ENCODE measurements around the gene ZNF783. TPM values are rescaled to one million over a fixed set of nuclear protein-coding genes. Genes with fewer than 3 reads are reported as not detected.
"Not testable (repeated sequence)": the region's sequence is repeated elsewhere in the genome, so short reads cannot be mapped to it uniquely, and the experiment has no call there.

Gene ZNF783
- total and polyA plus RNA-seq, 7 donors, result 1.2 to 15.2 (median 9.4) TPM

- no peaks in the 10 kb centered on the region for H3K27me3 ChIP-seq
- peaks cover 0 to 3% (median 2%) of the 10 kb centered on the region in 4 donors for H3K36me3 ChIP-seq
- H3K9me3 ChIP-seq, result no peaks in the 10 kb centered on the region
- H3K4me1 ChIP-seq, result peaks cover 0 to 15% (median 11%) of the 10 kb centered on the region in 4 donors
- no peak overlapping the region for H3K27ac ChIP-seq
- DNase-seq, result no peak
- WGBS, 2 donors, result 72 to 74% methylated on average over 5 of the region's 5 CpGs
- no peak for TF ChIP-seq POLR2A (IDR thresholded peaks at IDR 0.05)
- no peak for TF ChIP-seq EP300 (IDR thresholded peaks at IDR 0.05)
- TF ChIP-seq, protein P1, sequence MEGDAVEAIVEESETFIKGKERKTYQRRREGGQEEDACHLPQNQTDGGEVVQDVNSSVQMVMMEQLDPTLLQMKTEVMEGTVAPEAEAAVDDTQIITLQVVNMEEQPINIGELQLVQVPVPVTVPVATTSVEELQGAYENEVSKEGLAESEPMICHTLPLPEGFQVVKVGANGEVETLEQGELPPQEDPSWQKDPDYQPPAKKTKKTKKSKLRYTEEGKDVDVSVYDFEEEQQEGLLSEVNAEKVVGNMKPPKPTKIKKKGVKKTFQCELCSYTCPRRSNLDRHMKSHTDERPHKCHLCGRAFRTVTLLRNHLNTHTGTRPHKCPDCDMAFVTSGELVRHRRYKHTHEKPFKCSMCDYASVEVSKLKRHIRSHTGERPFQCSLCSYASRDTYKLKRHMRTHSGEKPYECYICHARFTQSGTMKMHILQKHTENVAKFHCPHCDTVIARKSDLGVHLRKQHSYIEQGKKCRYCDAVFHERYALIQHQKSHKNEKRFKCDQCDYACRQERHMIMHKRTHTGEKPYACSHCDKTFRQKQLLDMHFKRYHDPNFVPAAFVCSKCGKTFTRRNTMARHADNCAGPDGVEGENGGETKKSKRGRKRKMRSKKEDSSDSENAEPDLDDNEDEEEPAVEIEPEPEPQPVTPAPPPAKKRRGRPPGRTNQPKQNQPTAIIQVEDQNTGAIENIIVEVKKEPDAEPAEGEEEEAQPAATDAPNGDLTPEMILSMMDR (IDR thresholded peaks at IDR 0.05), result no peak
- no peak for TF ChIP-seq POLR2AphosphoS5 (IDR thresholded peaks at IDR 0.05)
- intact Hi-C loops (cut with DNase I), result no loop called here
- no peak overlapping the region for H3K4me3 ChIP-seq
Observed at GRCh38 chr7:149245244-149245643, 16.8 kb upstream of the ZNF783 start.

- H3K36me3 ChIP-seq, result peaks cover 0 to 8% (median 7%) of the 10 kb centered on the region in 4 donors
- no peaks in the 10 kb centered on the region for H3K27me3 ChIP-seq
- no peak for DNase-seq
- TF ChIP-seq EP300 (IDR thresholded peaks at IDR 0.05) (no peak), POLR2A (IDR thresholded peaks at IDR 0.05) (no peak), POLR2AphosphoS5 (IDR thresholded peaks at IDR 0.05) (no peak)
- TF ChIP-seq, protein P1 (IDR thresholded peaks at IDR 0.05), result no peak
- 82 to 88% methylated on average over 5 of the region's 5 CpGs for WGBS, 2 donors
- peaks cover 0 to 10% (median 6%) of the 10 kb centered on the region in 4 donors for H3K4me1 ChIP-seq
- H3K9me3 ChIP-seq, result no peaks in the 10 kb centered on the region
- no peak overlapping the region for H3K27ac ChIP-seq
- no peak overlapping the region for H3K4me3 ChIP-seq
- intact Hi-C loops (cut with DNase I), result no loop called here
Observed at GRCh38 chr7:149245744-149246143, 16.3 kb upstream of the ZNF783 start.

DNA sequence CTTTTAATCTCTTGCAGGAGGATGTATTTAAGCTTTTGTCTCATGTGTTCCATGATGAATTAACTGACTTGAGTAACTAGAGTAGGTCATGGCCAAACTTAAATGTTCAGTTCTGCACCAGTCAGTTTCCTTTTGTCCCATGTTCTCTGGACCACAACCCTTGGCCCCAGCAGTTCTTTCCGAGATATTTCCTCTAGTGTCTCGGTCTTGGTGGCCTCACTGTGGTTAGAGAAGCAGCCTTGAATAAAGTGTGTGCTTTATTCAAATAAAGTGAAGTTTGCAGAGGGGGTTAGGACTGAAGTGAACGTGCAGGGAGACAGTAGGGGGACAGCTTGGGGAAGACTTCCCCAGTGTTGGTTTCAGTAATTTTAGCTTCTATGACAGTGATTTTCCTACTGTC lies 13.2 kb upstream of the ZNF783 start:
- no peak overlapping the region for H3K27ac ChIP-seq
- intact Hi-C loops (cut with DNase I), result no loop called here
- no peak for DNase-seq

DNA sequence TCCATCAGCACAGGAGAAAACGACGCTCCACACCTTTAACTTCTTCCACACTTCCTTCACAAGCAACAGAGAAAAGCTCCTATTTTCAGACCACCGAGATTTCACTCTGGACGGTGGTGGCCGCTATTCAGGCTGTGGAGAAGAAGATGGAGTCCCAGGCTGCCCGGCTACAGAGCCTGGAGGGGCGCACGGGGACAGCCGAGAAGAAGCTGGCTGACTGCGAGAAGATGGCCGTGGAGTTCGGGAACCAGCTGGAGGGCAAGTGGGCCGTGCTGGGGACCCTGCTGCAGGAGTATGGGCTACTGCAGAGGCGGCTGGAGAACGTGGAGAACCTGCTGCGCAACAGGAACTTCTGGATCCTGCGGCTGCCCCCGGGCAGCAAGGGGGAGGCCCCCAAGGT lies 11.8 kb upstream of the ZNF783 start:
- H3K4me3 ChIP-seq; DNase-seq; intact Hi-C loops (cut with DNase I); H3K27me3 ChIP-seq; H3K27ac ChIP-seq; H3K4me1 ChIP-seq; H3K9me3 ChIP-seq: not testable (repeated sequence)
- WGBS, 2 donors, result 94 to 96% methylated on average over 18 of the region's 18 CpGs
- peaks cover 20 to 52% (median 39%) of the 10 kb centered on the region in 4 donors for H3K36me3 ChIP-seq

More for the DNA sequence above, 13.2 kb upstream of the ZNF783 start:
- Histone ChIP-seq H3K36me3 (peaks cover 11 to 38% (median 28%) of the 10 kb centered on the region in 4 donors), H3K9me3 (no peaks in the 10 kb centered on the region), H3K4me1 (no peaks in the 10 kb centered on the region), H3K4me3 (no peak overlapping the region), H3K27me3 (no peaks in the 10 kb centered on the region)
- TF ChIP-seq, protein P1 (IDR thresholded peaks at IDR 0.05), result no peak
- TF ChIP-seq POLR2AphosphoS5 (IDR thresholded peaks at IDR 0.05) (no peak), EP300 (IDR thresholded peaks at IDR 0.05) (no peak), POLR2A (IDR thresholded peaks at IDR 0.05) (no peak)
- 61 to 78% methylated on average over 3 of the region's 3 CpGs for WGBS, 2 donors

- DNase-seq; H3K9me3 ChIP-seq; H3K4me3 ChIP-seq; intact Hi-C loops (cut with DNase I); H3K4me1 ChIP-seq; H3K27me3 ChIP-seq; H3K27ac ChIP-seq: not testable (repeated sequence)
- peaks cover 20 to 65% (median 40%) of the 10 kb centered on the region in 4 donors for H3K36me3 ChIP-seq
- 98% methylated on average over 10 of the region's 10 CpGs for WGBS, 2 donors
Observed at GRCh38 chr7:149251518-149251917, 10.5 kb upstream of the ZNF783 start.

- WGBS, 2 donors, result 97 to 98% methylated on average over 2 of the region's 2 CpGs
- Histone ChIP-seq H3K4me1 (no peaks in the 10 kb centered on the region), H3K27me3 (no peaks in the 10 kb centered on the region), H3K36me3 (peaks cover 20 to 66% (median 40%) of the 10 kb centered on the region in 4 donors), H3K9me3 (no peaks in the 10 kb centered on the region), H3K4me3 (no peak overlapping the region), H3K27ac (no peak overlapping the region)
- TF ChIP-seq EP300 (IDR thresholded peaks at IDR 0.05), result no peak
- TF ChIP-seq POLR2AphosphoS5 (IDR thresholded peaks at IDR 0.05), result no peak
- TF ChIP-seq POLR2A (IDR thresholded peaks at IDR 0.05), result no peak
- TF ChIP-seq, protein P1 (IDR thresholded peaks at IDR 0.05), result no peak
- no peak for DNase-seq
- intact Hi-C loops (cut with DNase I), result no loop called here
Observed at GRCh38 chr7:149252378-149252777, 9.6 kb upstream of the ZNF783 start.
